GM19438 (cell line): ENCODE measurements around the gene GSTA4.
"Not testable (repeated sequence)": the region's sequence is repeated elsewhere in the genome, so short reads cannot be mapped to it uniquely, and the experiment has no call there.

Experiments
- ATAC-seq: cut with Tn5 transposase; IDR thresholded peaks from one replicate; pipeline ENCODE4 v1.9.1; 2021; ENCODE audit warnings: low read depth; ENCODE audit not compliant: unreplicated experiment

GSTA4 gene

DNA sequence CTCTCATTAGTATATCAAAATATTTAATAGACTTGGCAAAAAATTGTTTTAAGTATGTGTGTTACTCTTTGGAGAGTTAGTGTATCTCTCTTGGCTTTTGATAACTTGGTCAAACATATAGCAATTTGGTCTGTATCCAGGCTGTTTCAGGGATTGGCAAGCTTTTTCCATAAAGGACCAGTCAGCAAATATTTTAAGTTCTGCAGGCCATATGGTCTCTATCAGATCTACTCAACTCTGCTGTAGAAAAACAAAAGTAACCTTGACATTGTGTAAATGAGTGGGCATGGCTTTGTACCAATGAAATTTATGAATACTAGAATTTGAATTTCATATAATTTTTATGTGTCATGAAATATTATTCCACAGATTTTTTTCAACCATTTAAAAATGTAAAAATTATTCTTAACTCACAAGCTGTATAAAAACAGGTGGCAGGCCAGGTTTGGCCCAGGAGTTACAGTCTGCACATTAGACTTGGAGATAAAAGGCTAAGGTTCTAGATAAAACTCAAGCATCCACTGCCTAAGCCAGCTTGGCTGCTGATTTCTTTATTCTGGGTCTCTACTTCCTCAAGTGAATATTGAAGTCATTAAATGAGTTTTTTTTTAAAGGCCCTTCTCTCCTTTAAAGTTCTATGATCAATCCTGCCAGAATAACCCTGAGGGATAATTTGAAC is 13.7 kb downstream of the GSTA4 start:
- ATAC-seq = no peak

DNA sequence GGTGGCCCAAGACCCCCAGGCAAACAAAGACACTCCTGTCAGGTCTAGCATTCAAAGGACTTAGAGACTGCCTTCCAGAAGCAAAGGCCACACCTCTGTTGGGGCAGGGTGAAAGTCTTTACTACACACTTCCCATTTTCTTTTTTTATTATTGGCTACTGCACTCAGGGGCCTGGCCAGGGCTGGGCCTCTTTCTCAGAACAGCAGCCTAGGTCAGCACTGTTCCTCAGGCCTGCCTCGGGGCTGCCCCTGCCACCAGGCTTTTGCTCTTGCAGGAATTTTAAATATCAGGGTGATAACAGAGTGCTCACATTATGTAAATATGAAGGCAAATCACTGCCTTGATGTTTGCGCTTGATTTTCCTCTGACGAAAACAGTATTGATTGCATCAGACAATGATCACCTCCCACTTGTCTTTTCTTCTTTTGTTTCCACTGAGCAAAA is 18.5 kb downstream of the GSTA4 start:
- ATAC-seq = peak; percentile 90

DNA sequence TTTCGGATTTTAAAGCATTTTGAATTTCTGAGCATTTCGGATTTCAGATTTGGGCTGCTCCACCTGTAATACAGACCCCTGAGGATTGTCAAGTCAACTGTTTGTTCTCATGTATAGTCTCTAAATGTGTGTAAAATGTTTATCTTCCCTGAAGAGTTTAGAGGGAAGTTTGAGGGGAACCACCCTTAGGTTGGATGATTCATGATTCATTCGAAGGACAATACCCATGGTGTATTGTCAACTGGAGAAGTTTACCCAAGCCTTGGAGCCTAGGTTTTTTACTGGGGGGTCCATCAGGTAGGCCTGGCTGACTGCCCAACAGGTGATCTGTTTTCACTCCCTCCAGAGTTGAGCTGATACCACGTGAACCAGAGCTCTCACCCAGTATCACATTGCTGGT is 18.9 kb downstream of the GSTA4 start:
- peak; percentile 15 for ATAC-seq

DNA sequence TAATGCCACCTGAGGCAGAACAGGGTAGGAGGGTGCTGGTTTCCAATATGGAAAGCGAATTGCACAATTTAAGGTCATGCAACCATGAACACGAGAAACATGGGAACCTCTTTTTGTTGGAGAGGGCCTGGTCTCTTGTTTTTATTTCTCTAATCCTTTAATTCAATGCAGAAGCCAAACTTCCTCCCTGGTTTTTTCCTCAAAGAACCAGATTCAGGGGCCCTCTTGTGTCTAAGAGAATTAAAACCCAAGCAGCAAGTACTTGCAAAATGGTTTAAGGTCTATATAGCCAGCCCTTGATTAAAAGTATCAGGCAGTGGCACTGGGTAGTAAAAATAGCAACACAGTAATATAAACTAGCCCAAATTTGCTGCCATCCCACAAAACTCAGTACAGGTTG is 19.5 kb downstream of the GSTA4 start:
- no peak for ATAC-seq

DNA sequence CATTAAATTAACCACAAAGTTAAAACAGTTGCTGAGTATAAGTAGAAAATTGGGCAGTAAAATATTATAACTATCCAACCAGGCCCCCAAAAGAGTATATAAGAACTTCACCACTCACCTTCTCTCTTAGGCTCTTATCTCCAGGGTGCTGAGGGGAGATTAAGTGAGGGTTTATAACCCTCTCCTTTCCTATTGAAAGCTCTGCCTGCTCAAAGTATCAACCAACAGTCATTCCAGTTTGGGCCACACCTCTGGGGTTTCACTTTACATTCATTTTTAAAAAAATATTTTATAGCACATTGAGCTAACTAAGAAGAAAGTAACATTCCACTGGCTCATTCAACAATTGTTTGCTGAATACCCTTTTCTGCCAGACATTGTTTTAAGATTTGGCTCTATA is 22.1 kb downstream of the GSTA4 start:
- ATAC-seq = no peak

DNA sequence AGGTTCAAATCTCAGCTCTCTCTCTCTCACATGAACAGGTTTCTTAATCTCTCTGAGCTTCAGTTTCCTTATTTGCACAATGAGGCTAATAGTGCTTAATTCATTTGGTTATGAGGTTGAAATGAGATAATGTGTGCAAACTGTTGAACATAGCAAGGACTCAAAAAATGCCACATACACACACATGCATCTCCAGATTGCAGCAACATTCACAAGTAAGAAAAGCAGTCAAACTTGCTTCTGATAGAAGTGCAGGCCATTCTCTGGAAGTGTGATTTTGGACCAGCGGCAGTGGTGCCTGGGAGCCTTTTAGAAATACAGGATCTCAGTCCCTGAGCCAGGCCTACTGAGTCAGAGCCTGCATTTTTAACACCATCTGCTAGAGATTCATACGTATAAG is 25.7 kb downstream of the GSTA4 start:
- ATAC-seq = no peak

- no peak for ATAC-seq
These were observed 29.0 kb downstream of the GSTA4 start for GRCh38 chr6:52966101-52966500.

DNA sequence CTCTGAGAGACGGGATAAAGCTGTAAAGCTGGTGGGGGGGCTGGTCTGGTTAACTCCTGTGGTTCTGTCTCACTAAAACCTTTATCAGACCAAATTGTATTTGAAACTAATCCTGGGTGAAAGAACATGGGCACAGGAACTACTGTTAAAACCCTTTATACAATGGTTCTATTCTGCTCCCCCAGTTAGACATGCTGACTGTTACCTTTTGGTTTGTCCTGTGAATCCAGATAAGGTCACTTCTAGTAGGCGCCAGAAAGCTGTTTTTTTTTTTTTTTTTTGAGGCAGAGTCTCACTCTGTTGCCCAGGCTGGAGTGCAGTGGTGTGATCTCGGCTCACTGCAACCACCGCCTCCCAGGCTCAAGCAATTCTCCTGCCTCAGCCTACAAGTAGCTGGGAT is 29.7 kb downstream of the GSTA4 start:
- ATAC-seq = no peak

DNA sequence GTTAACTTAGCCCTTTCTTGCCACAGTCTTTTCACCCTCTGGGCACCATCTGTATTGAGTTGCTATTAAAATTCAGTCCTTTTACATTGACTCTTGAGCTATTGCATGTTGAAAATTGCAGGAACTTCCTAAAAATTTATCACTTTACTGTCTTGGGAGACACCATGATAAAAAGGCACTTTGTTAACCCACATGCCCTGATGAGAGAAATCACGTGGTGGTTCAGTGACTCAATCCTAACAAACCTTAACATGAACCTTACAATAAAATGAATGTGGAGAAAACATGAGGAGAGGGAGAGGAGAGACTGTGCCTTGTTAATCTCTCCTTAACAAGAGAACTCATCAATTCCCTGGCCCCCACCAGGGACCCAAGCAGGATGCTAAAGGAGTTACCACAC is 30.8 kb downstream of the GSTA4 start:
- ATAC-seq = no peak

DNA sequence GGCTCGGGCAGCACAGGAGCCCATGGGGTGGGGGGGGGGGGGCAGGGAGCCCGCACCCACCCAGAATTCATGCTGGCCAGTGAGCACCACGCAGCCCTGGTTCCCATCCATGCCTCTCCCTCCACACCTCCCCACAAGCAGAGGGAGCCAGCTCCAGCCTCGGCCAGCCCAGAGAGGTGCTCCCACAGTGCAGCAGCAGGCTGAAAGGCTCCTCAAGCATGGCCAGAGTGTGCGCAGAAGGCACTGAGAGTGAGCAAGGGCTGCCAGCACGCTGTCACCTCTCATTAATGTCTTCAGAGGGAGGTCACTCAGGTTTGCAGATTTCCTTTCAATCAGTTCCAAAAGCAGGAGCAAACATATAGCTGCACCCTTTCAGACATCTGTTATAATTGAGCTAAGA is 32.4 kb downstream of the GSTA4 start:
- ATAC-seq = no peak

GRCh38 chr6:52961022-52961421 is 34.1 kb downstream of the GSTA4 start:
- ATAC-seq = not testable (repeated sequence)

GRCh38 chr6:52960211-52960610 is 34.9 kb downstream of the GSTA4 start:
- not testable (repeated sequence) for ATAC-seq

GRCh38 chr6:52958546-52959255 is 36.4 kb downstream of the GSTA4 start:
- no peak for ATAC-seq

- no peak for ATAC-seq
These were observed 39.2 kb downstream of the GSTA4 start for GRCh38 chr6:52955871-52956270.

GRCh38 chr6:52953911-52954839 is 40.9 kb downstream of the GSTA4 start:
- no peak for ATAC-seq

DNA sequence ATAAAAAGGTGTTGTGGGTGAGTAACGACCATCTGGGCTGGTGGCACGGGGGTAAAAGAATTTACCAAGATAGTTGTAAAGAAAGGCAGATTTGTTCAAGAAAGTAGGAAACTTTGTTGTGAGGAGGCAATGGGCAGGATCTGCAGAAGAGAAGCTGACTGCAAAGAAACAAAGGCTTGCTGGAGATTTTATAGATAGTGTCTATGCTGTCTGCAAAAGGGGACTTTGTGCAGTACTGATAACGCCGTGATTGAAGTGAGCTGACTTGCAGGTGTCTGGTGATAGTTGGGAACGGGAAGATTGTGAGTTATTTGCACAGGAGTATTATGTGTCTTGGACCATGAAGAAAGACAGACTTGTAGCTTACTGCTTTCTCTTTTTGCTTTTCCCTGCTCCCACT is 48.8 kb downstream of the GSTA4 start:
- ATAC-seq = no peak

DNA sequence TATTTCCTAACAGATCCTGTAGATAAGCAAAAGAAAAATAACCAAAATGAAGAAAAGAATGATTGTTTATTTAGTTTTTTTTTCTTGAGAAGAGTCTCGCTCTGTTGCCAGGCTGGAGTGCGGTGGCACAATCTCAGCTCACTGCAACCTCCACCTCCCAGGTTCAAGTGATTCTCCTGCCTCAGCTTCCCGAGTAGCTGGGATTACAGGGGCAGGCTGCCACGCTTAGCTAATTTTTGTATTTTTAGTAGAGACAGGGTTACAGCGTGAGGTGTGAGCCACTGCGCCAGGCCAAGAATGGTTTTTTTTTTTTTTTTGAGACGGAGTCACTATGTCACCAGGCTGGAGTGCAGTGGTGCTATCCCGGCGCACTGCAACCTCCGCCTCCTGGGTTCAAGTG is 52.3 kb downstream of the GSTA4 start:
- not testable (repeated sequence) for ATAC-seq

DNA sequence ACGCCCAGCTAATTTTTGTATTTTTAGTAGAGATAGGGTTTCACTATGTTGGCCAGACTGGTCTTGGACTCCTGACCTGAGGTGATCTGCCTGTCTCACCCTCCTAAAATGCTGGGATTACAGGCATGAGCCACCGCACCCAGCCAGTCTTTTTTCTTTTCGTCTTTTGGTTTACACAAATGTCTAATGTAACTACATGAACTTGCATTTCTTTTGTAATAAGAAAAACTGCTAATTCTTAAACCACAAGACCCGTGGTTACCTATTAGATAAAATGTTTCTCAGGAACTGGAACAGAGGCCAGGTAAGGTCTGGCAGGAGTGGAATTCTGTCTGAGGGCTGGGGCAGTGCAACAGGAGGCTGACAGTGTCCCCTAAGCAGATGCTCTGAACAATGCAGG is 52.9 kb downstream of the GSTA4 start:
- no peak for ATAC-seq

- ATAC-seq = no peak
These were observed 57.2 kb downstream of the GSTA4 start for GRCh38 chr6:52937908-52938307.

DNA sequence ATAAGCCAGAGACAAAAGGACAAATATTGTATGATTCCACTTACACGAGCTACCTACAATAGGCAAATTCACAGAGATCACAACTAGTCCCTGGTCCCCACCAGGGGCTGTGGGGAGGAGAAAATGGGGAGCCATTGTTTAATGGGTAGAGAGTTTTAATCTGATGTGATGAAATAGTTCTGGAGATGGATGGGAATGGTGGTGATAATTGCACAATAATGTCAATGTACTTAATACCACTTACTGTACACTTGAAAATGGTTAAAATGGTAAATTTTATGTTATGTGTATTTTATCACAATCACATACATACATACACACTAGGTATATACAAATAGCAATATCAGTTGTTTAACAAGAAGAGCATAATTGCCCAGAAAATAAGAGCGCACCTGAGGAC is 61.3 kb downstream of the GSTA4 start:
- ATAC-seq = no peak

DNA sequence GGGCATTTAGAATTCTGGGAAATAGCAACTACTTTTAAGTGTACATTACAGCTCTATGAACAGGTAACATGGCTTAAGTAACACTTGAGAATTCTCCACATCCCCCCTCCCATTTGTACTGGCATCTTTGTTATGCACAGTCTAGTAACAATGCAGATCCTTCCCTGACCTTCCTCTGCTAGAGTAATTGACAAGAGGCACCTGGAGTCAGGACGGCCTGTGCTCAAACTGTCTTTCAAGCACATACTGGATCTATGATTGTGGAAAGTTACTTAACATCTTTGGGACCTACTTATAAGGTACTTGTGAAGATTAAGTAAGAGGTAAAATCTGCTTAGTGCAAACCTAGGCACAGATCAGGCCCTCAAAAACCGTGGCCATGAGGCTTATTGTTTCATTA is 63.7 kb downstream of the GSTA4 start:
- no peak for ATAC-seq
